ENCODE results near the gene PNLDC1.

GRCh38 chr6:159866286-159867247 is 66.5 kb downstream of the PNLDC1 start:
- no peak for TF ChIP-seq CTCF (IDR thresholded peaks at IDR 0.05; ENCODE audit: poor library complexity)
- TF ChIP-seq EZH2phosphoT487 (IDR thresholded peaks at IDR 0.05; ENCODE audit: low read depth, severe bottlenecking, unreplicated experiment), result no peak

Measured in hepatocyte (in vitro differentiated cells).